GM21526 (cell line): Measurements from ENCODE around the gene CSAG2.
"Not testable (repeated sequence)": the region's sequence is repeated elsewhere in the genome, so short reads cannot be mapped to it uniquely, and the experiment has no call there.

Source experiments
- ATAC-seq: cut with Tn5 transposase; IDR thresholded peaks from one replicate; pipeline ENCODE4 v1.9.1; 2021; ENCODE audit warnings: moderate library complexity; ENCODE audit not compliant: unreplicated experiment, low FRiP score

The CSAG2 gene

GRCh38 chrX:152709173-152709572, at the start of gene CSAG2:
Gene CSAG2, minus strand, starts transcription at chrX:152709273. Its CDS starts 161 bp downstream, at chrX:152709112.
- ATAC-seq = not testable (repeated sequence)

- not testable (repeated sequence) for ATAC-seq
These were observed 45.8 kb upstream of the CSAG2 start for GRCh38 chrX:152754871-152755270.

GRCh38 chrX:152753686-152754650, 44.9 kb upstream of the CSAG2 start, which contains the start of gene MAGEA2:
Gene MAGEA2, minus strand, starts transcription at chrX:152753842. Its CDS starts 2,479 bp downstream, at chrX:152751363.
- ATAC-seq = not testable (repeated sequence)

- ATAC-seq = no peak
These were observed 29.5 kb upstream of the CSAG2 start for GRCh38 chrX:152738560-152738959.

GRCh38 chrX:152736528-152736927, 27.5 kb upstream of the CSAG2 start:
- not testable (repeated sequence) for ATAC-seq

- ATAC-seq = no peak
These were observed 26.9 kb upstream of the CSAG2 start for GRCh38 chrX:152735860-152736511.

GRCh38 chrX:152735101-152735500, 26.0 kb upstream of the CSAG2 start:
- no peak for ATAC-seq

GRCh38 chrX:152734143-152734858, 25.2 kb upstream of the CSAG2 start:
- not testable (repeated sequence) for ATAC-seq

- no peak for ATAC-seq
These were observed 24.3 kb upstream of the CSAG2 start, which contains the start of the genes CSAG1 and MAGEA12 for GRCh38 chrX:152733261-152733975. Gene CSAG1, minus strand, starts transcription at chrX:152733721. Its CDS starts 1,261 bp downstream, at chrX:152732460. Gene MAGEA12, plus strand, starts transcription at chrX:152733757. Its CDS starts 2,405 bp downstream, at chrX:152736162.

- no peak for ATAC-seq
These were observed 16.3 kb upstream of the CSAG2 start for GRCh38 chrX:152725409-152725808.

GRCh38 chrX:152713815-152714787, 5.0 kb upstream of the CSAG2 start, which contains the start of gene MAGEA2B:
Gene MAGEA2B, plus strand, starts transcription at chrX:152714628. Its CDS starts 2,479 bp downstream, at chrX:152717107.
- not testable (repeated sequence) for ATAC-seq

- ATAC-seq = not testable (repeated sequence)
These were observed 4.1 kb upstream of the CSAG2 start for GRCh38 chrX:152713195-152713594.

- not testable (repeated sequence) for ATAC-seq
These were observed 2.6 kb downstream of the CSAG2 start for GRCh38 chrX:152706500-152706899.

GRCh38 chrX:152700390-152700789, 8.7 kb downstream of the CSAG2 start:
- ATAC-seq = not testable (repeated sequence)

GRCh38 chrX:152697952-152698931, 10.8 kb downstream of the CSAG2 start, which contains the start of gene MAGEA3:
Gene MAGEA3, plus strand, starts transcription at chrX:152698794. Its CDS starts 2,039 bp downstream, at chrX:152700833.
- ATAC-seq = not testable (repeated sequence)

- ATAC-seq = peak; percentile 69
These were observed 28.1 kb downstream of the CSAG2 start for GRCh38 chrX:152681012-152681411.

- ATAC-seq = not testable (repeated sequence)
These were observed 34.4 kb downstream of the CSAG2 start for GRCh38 chrX:152674652-152675051.
